Duodenal mucosa (tissue), 2 donors: ENCODE measurements around the gene OR8B12.

ENCODE experiments used
- H3K27ac ChIP-seq: one replicate; pipeline ENCODE4 v1.7.0; 2013; ENCODE audit warnings: low read depth, low read length
- H3K27me3 ChIP-seq, 2 donors: one replicate each; pipeline ENCODE4 v1.7.0; 2013; ENCODE audit warnings: low read length in 2 of 2, control low read depth in 1 of 2; ENCODE audit not compliant: insufficient read depth in 2 of 2, control insufficient read depth in 1 of 2
- H3K36me3 ChIP-seq, 2 donors: one replicate each; pipeline ENCODE4 v1.7.0; 2013; ENCODE audit warnings: low read length in 2 of 2, control low read depth in 1 of 2; ENCODE audit not compliant: insufficient read depth in 2 of 2, control insufficient read depth in 1 of 2
- H3K4me1 ChIP-seq, 2 donors: one replicate each; pipeline ENCODE4 v1.7.0; 2013; ENCODE audit warnings: low read length in 2 of 2, control low read depth in 1 of 2; ENCODE audit not compliant: insufficient read depth in 2 of 2, control insufficient read depth in 1 of 2
- H3K4me3 ChIP-seq, 2 donors: one replicate each; pipeline ENCODE4 v1.7.0; 2013; ENCODE audit warnings: low read length in 2 of 2, low read depth in 1 of 2
- H3K9ac ChIP-seq, 2 donors: one replicate each; pipeline ENCODE4 v1.7.0; 2013; ENCODE audit warnings: low read length in 2 of 2, low read depth in 1 of 2
- H3K9me3 ChIP-seq, 2 donors: one replicate each; pipeline ENCODE4 v1.7.0; 2013; ENCODE audit warnings: low read length in 2 of 2, control low read depth in 1 of 2; ENCODE audit not compliant: control insufficient read depth in 1 of 2

Gene OR8B12

GRCh38 chr11:124543554-124543953, at the start of gene OR8B12:
OR8B12 (minus strand) TSS chr11:124543654; CDS start chr11:124543654, 0 bp downstream.
- Histone ChIP-seq H3K27ac (no peak within 1 kb of the TSS), H3K4me1 (no peaks in the 10 kb centered on the region), H3K36me3 (no peaks in the 10 kb centered on the region)

GRCh38 chr11:124592627-124593026, 49.2 kb upstream of the OR8B12 start:
- Histone ChIP-seq H3K4me1 (no peaks in the 10 kb centered on the region), H3K4me3 (no peak overlapping the region), H3K9ac (no peak overlapping the region), H3K27me3 (peaks cover 3% of the 10 kb centered on the region in 2 donors), H3K27ac (no peak overlapping the region), H3K36me3 (no peaks in the 10 kb centered on the region), H3K9me3 (no peaks in the 10 kb centered on the region)

More at GRCh38 chr11:124543554-124543953, at the start of gene OR8B12:
- H3K9me3 ChIP-seq: no peaks in the 10 kb centered on the region
- no peak within 1 kb of the TSS for H3K9ac ChIP-seq
- H3K27me3 ChIP-seq: no peaks in the 10 kb centered on the region
- H3K4me3 ChIP-seq: no peak within 1 kb of the TSS

- Histone ChIP-seq H3K9me3 (no peaks in the 10 kb centered on the region), H3K36me3 (no peaks in the 10 kb centered on the region), H3K27ac (no peak overlapping the region), H3K4me3 (no peak overlapping the region), H3K27me3 (peaks cover 0 to 3% of the 10 kb centered on the region in 2 donors), H3K9ac (no peak overlapping the region), H3K4me1 (no peaks in the 10 kb centered on the region)
These were observed 48.0 kb upstream of the OR8B12 start for GRCh38 chr11:124591430-124591829.

- Histone ChIP-seq H3K27me3 (peaks cover 0 to 4% of the 10 kb centered on the region in 2 donors), H3K36me3 (no peaks in the 10 kb centered on the region), H3K4me1 (no peaks in the 10 kb centered on the region), H3K27ac (no peak overlapping the region), H3K4me3 (no peak overlapping the region), H3K9ac (no peak overlapping the region), H3K9me3 (no peaks in the 10 kb centered on the region)
These were observed 42.9 kb upstream of the OR8B12 start for GRCh38 chr11:124586238-124586860.

- Histone ChIP-seq H3K4me3 (no peak overlapping the region), H3K4me1 (no peaks in the 10 kb centered on the region), H3K9me3 (no peaks in the 10 kb centered on the region), H3K36me3 (no peaks in the 10 kb centered on the region), H3K27ac (no peak overlapping the region), H3K27me3 (peaks cover 0 to 4% of the 10 kb centered on the region in 2 donors), H3K9ac (no peak overlapping the region)
These were observed 41.4 kb upstream of the OR8B12 start for GRCh38 chr11:124584681-124585372.

GRCh38 chr11:124583781-124584180, 40.3 kb upstream of the OR8B12 start:
- Histone ChIP-seq H3K27ac (no peak overlapping the region), H3K36me3 (no peaks in the 10 kb centered on the region), H3K4me3 (no peak overlapping the region), H3K4me1 (no peaks in the 10 kb centered on the region), H3K9me3 (no peaks in the 10 kb centered on the region), H3K27me3 (peaks cover 0 to 4% of the 10 kb centered on the region in 2 donors), H3K9ac (no peak overlapping the region)

GRCh38 chr11:124582565-124582964, 39.1 kb upstream of the OR8B12 start:
- Histone ChIP-seq H3K4me1 (no peaks in the 10 kb centered on the region), H3K4me3 (no peak overlapping the region), H3K27ac (no peak overlapping the region), H3K27me3 (peaks cover 0 to 4% of the 10 kb centered on the region in 2 donors), H3K36me3 (no peaks in the 10 kb centered on the region), H3K9ac (no peak overlapping the region), H3K9me3 (no peaks in the 10 kb centered on the region)

GRCh38 chr11:124581817-124582216, 38.4 kb upstream of the OR8B12 start:
- Histone ChIP-seq H3K9ac (no peak overlapping the region), H3K27me3 (peaks cover 0 to 4% of the 10 kb centered on the region in 2 donors), H3K27ac (no peak overlapping the region), H3K4me3 (no peak overlapping the region), H3K36me3 (no peaks in the 10 kb centered on the region), H3K9me3 (no peaks in the 10 kb centered on the region), H3K4me1 (no peaks in the 10 kb centered on the region)

GRCh38 chr11:124578761-124579160, 35.3 kb upstream of the OR8B12 start:
- Histone ChIP-seq H3K27ac (no peak overlapping the region), H3K27me3 (no peaks in the 10 kb centered on the region), H3K4me1 (no peaks in the 10 kb centered on the region), H3K9ac (no peak overlapping the region), H3K36me3 (no peaks in the 10 kb centered on the region), H3K4me3 (no peak overlapping the region), H3K9me3 (no peaks in the 10 kb centered on the region)

- no peak overlapping the region for H3K9ac ChIP-seq
- no peak overlapping the region for H3K4me3 ChIP-seq
- H3K36me3 ChIP-seq: no peaks in the 10 kb centered on the region
- H3K4me1 ChIP-seq: no peaks in the 10 kb centered on the region
- no peaks in the 10 kb centered on the region for H3K27me3 ChIP-seq
- H3K9me3 ChIP-seq: no peaks in the 10 kb centered on the region
- H3K27ac ChIP-seq: no peak overlapping the region
These were observed 34.4 kb upstream of the OR8B12 start for GRCh38 chr11:124577716-124578427.
